ENCODE results near the gene OR4F16. TPM values are rescaled to one million over a fixed set of nuclear protein-coding genes. Genes with fewer than 3 reads are reported as not detected.
"Not testable (repeated sequence)": the region's sequence is repeated elsewhere in the genome, so short reads cannot be mapped to it uniquely, and the experiment has no call there.

OR4F16 gene
- total RNA-seq (1 to 10 TPM in 1 of 2 donors, not detected in 1; 1.3 TPM), polyA plus RNA-seq (not detected)

GRCh38 chr1:686554-686953 is at the start of gene OR4F16:
Gene OR4F16 (minus strand): TSS chr1:686654. CDS start chr1:686654, 0 bp downstream.
- not testable (repeated sequence) for H3K9ac ChIP-seq (ENCODE audit: low read depth in 1 of 2, low read length in 2 of 2); H3K27me3 ChIP-seq (ENCODE audit: control insufficient read depth in 4 of 4, insufficient read depth in 4 of 4, low read length in 3 of 4); DNase-seq (ENCODE audit: low spot score); H3K36me3 ChIP-seq (ENCODE audit: control insufficient read depth in 4 of 4, insufficient read depth in 3 of 4, low read depth in 1 of 4, low read length in 3 of 4); H3K27ac ChIP-seq (ENCODE audit: low read depth in 1 of 2, low read length in 2 of 2); H3K4me1 ChIP-seq (ENCODE audit: control insufficient read depth in 4 of 4, insufficient read depth in 4 of 4, low read length in 3 of 4); H3K9me3 ChIP-seq (ENCODE audit: control insufficient read depth in 4 of 4, low read length in 3 of 4); H3K4me3 ChIP-seq (ENCODE audit: low read depth in 1 of 3, low read length in 3 of 3)

- not testable (repeated sequence) for H3K27me3 ChIP-seq (ENCODE audit: control insufficient read depth in 4 of 4, insufficient read depth in 4 of 4, low read length in 3 of 4); H3K27ac ChIP-seq (ENCODE audit: low read depth in 1 of 2, low read length in 2 of 2); H3K9me3 ChIP-seq (ENCODE audit: control insufficient read depth in 4 of 4, low read length in 3 of 4); H3K4me1 ChIP-seq (ENCODE audit: control insufficient read depth in 4 of 4, insufficient read depth in 4 of 4, low read length in 3 of 4); DNase-seq (ENCODE audit: low spot score); H3K4me3 ChIP-seq (ENCODE audit: low read depth in 1 of 3, low read length in 3 of 3); H3K36me3 ChIP-seq (ENCODE audit: control insufficient read depth in 4 of 4, insufficient read depth in 3 of 4, low read depth in 1 of 4, low read length in 3 of 4); H3K9ac ChIP-seq (ENCODE audit: low read depth in 1 of 2, low read length in 2 of 2)
- WGBS = 88% methylated on average over 1 of the region's 3 CpGs
These were observed 47.2 kb upstream of the OR4F16 start for GRCh38 chr1:733649-734048.

GRCh38 chr1:727040-727439 is 40.6 kb upstream of the OR4F16 start:
- 60% methylated on average over 13 of the region's 20 CpGs for WGBS
- DNase-seq (ENCODE audit: low spot score); H3K4me1 ChIP-seq (ENCODE audit: control insufficient read depth in 4 of 4, insufficient read depth in 4 of 4, low read length in 3 of 4); H3K27ac ChIP-seq (ENCODE audit: low read depth in 1 of 2, low read length in 2 of 2); H3K36me3 ChIP-seq (ENCODE audit: control insufficient read depth in 4 of 4, insufficient read depth in 3 of 4, low read depth in 1 of 4, low read length in 3 of 4); H3K9me3 ChIP-seq (ENCODE audit: control insufficient read depth in 4 of 4, low read length in 3 of 4); H3K4me3 ChIP-seq (ENCODE audit: low read depth in 1 of 3, low read length in 3 of 3); H3K9ac ChIP-seq (ENCODE audit: low read depth in 1 of 2, low read length in 2 of 2); H3K27me3 ChIP-seq (ENCODE audit: control insufficient read depth in 4 of 4, insufficient read depth in 4 of 4, low read length in 3 of 4): not testable (repeated sequence)
- TF ChIP-seq HNF4A (conservative IDR thresholded peaks at IDR 0.05) = peak; percentile 6 to 38
- peak in 1 of 2 donors; percentile 32 for TF ChIP-seq RXRA (IDR thresholded peaks at IDR 0.05)
- peak in 1 of 2 donors; percentile 32 for TF ChIP-seq EGR1 (IDR thresholded peaks at IDR 0.05; ENCODE audit: low read depth in 2 of 2)

Other genes starting within 250 kb of the OR4F16 start
- gene OR4F29, start 235.0 kb downstream of the OR4F16 start, total RNA-seq = 1 to 10 TPM in 1 of 2 donors, not detected in 1; 1.3 TPM
- gene OR4F29, start 235.0 kb downstream of the OR4F16 start, polyA plus RNA-seq = not detected
- gene SAMD11, start 237.3 kb upstream of the OR4F16 start, total RNA-seq = 1 to 10 TPM; 1.2 to 1.3 TPM
- 1 to 10 TPM in 1 of 2 donors, under 1 TPM in 1; 0.51 to 4.1 TPM for gene SAMD11, start 237.3 kb upstream of the OR4F16 start, polyA plus RNA-seq